HUES6 (cell line): ENCODE data around the gene SLC30A9.

Experiments
- H3K27ac ChIP-seq: 2 replicates; pipeline ENCODE4 v1.7.0; 2013; ENCODE audit warnings: low read depth, mild to moderate bottlenecking, low read length, inconsistent platforms
- H3K27me3 ChIP-seq: 2 replicates; pipeline ENCODE4 v1.6.1; 2013; ENCODE audit warnings: low read length; ENCODE audit not compliant: control insufficient read depth, insufficient read depth
- H3K36me3 ChIP-seq: 2 replicates; pipeline ENCODE4 v1.6.1; 2013; ENCODE audit warnings: low read length; ENCODE audit not compliant: control insufficient read depth, insufficient read depth
- H3K4me1 ChIP-seq: 2 replicates; pipeline ENCODE4 v1.6.1; 2013; ENCODE audit warnings: low read length; ENCODE audit not compliant: control insufficient read depth, insufficient read depth
- H3K4me3 ChIP-seq: 2 replicates; pipeline ENCODE4 v1.5.1; 2013; ENCODE audit warnings: low read depth, low read length
- H3K9ac ChIP-seq: one replicate; pipeline ENCODE4 v1.6.1; 2013; ENCODE audit warnings: mild to moderate bottlenecking, low read length
- H3K9me3 ChIP-seq: 2 replicates; pipeline ENCODE4 v1.6.1; 2013; ENCODE audit warnings: low read depth, low read length; ENCODE audit not compliant: control insufficient read depth, insufficient read depth

SLC30A9 gene

GRCh38 chr4:41976775-41977516 is 13.4 kb upstream of the SLC30A9 start:
- H3K9ac ChIP-seq = no peak overlapping the region
- no peak overlapping the region for H3K27ac ChIP-seq
- H3K4me3 ChIP-seq = no peak overlapping the region
- H3K4me1 ChIP-seq = peaks cover 10% of the 10 kb centered on the region
- peaks cover 3% of the 10 kb centered on the region for H3K9me3 ChIP-seq
- H3K36me3 ChIP-seq = no peaks in the 10 kb centered on the region
- no peaks in the 10 kb centered on the region for H3K27me3 ChIP-seq

DNA sequence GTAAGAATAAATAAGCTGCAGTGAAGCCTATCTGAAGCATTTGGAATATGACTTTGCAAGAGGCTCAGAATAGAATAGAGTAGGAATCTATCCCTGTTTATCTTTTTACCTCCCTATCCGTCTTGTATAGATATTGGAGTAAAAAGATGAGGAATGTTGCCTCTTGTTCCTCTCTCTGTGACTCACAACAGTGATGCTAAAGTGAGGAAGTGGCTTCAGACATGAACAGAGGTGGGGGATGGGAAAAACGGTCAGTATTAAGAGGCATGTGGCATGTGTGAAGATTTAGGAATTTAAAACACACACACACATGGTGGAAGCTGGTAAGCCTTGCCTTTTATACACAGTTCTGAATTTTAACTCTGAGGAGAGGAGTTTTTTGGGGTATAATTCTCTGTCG is 12.6 kb upstream of the SLC30A9 start:
- peaks cover 13% of the 10 kb centered on the region for H3K4me1 ChIP-seq
- no peak overlapping the region for H3K27ac ChIP-seq
- H3K9ac ChIP-seq = no peak overlapping the region
- no peaks in the 10 kb centered on the region for H3K36me3 ChIP-seq
- no peaks in the 10 kb centered on the region for H3K27me3 ChIP-seq
- H3K4me3 ChIP-seq = no peak overlapping the region
- H3K9me3 ChIP-seq = no peaks in the 10 kb centered on the region

- Histone ChIP-seq H3K36me3 (no peaks in the 10 kb centered on the region), H3K27ac (no peak within 1 kb of the TSS), H3K9me3 (no peaks in the 10 kb centered on the region), H3K27me3 (no peaks in the 10 kb centered on the region), H3K9ac (no peak within 1 kb of the TSS), H3K4me3 (no peak within 1 kb of the TSS), H3K4me1 (peaks cover 37% of the 10 kb centered on the region)
Measured at GRCh38 chr4:41981456-41981855, 8.9 kb upstream of the SLC30A9 start, which contains the start of gene DCAF4L1. Gene DCAF4L1 (plus strand): TSS chr4:41981756. CDS start chr4:41981793, 37 bp downstream.

DNA sequence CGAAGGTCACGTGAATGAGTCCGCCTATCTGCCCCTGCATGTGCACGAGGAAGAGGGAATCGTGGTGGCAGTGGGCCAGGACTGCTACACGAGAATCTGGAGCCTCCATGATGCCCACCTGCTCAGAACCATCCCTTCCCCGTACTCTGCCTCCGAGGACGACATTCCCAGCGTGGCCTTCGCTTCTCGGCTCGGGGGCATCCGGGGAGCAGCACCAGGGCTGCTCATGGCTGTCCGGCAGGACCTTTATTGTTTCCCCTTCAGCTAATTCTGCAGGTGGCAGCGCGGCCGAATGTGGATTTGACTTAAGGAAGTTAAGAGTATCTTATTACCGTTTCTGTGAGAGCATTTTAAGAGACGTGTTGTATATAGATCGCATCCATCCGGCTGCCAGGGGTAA is 7.6 kb upstream of the SLC30A9 start:
- Histone ChIP-seq H3K27me3 (no peaks in the 10 kb centered on the region), H3K27ac (no peak overlapping the region), H3K36me3 (no peaks in the 10 kb centered on the region), H3K4me1 (peaks cover 32% of the 10 kb centered on the region), H3K9me3 (no peaks in the 10 kb centered on the region), H3K9ac (no peak overlapping the region), H3K4me3 (no peak overlapping the region)

DNA sequence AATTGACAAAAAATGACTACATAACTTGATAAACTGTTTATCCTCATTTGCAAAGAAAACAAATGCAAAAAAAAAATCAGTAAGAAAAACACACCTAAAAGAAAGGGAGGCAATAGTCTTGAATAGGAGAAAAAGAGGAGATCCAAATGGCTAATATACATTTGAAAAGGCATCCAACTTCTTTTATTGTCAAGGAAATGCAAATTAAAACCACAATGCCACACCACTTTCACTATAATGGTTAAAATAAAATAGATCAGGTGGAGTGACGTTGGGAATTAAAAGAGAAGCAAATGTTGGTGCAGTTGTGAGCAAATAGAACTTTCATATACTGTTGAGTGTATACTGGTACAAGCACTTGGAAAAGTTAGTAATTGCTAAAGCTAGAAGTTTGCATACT is 5.2 kb upstream of the SLC30A9 start:
- peak overlapping the region; percentile 26 for H3K4me3 ChIP-seq
- H3K36me3 ChIP-seq = no peaks in the 10 kb centered on the region
- no peak overlapping the region for H3K9ac ChIP-seq
- no peaks in the 10 kb centered on the region for H3K9me3 ChIP-seq
- peaks cover 27% of the 10 kb centered on the region for H3K4me1 ChIP-seq
- no peaks in the 10 kb centered on the region for H3K27me3 ChIP-seq
- H3K27ac ChIP-seq = peak overlapping the region; percentile 25

GRCh38 chr4:41989994-41990364 is 351 bp upstream of the SLC30A9 start:
- H3K27ac ChIP-seq = no peak overlapping the region
- H3K4me3 ChIP-seq = peak overlapping the region; percentile 87
- H3K9me3 ChIP-seq = no peaks in the 10 kb centered on the region
- no peaks in the 10 kb centered on the region for H3K27me3 ChIP-seq
- peak overlapping the region; percentile 87 for H3K9ac ChIP-seq
- peaks cover 12% of the 10 kb centered on the region for H3K4me1 ChIP-seq
- no peaks in the 10 kb centered on the region for H3K36me3 ChIP-seq

- no peaks in the 10 kb centered on the region; the same call in 1 of the 2 replicates for H3K4me1 ChIP-seq
- H3K4me3 ChIP-seq = peak overlapping the region; percentile 87
- no peak overlapping the region for H3K9ac ChIP-seq
- no peaks in the 10 kb centered on the region for H3K9me3 ChIP-seq
- H3K27me3 ChIP-seq = no peaks in the 10 kb centered on the region
- no peaks in the 10 kb centered on the region for H3K36me3 ChIP-seq
- no peak overlapping the region for H3K27ac ChIP-seq
Measured at GRCh38 chr4:41991916-41992767, 1.8 kb downstream of the SLC30A9 start.

DNA sequence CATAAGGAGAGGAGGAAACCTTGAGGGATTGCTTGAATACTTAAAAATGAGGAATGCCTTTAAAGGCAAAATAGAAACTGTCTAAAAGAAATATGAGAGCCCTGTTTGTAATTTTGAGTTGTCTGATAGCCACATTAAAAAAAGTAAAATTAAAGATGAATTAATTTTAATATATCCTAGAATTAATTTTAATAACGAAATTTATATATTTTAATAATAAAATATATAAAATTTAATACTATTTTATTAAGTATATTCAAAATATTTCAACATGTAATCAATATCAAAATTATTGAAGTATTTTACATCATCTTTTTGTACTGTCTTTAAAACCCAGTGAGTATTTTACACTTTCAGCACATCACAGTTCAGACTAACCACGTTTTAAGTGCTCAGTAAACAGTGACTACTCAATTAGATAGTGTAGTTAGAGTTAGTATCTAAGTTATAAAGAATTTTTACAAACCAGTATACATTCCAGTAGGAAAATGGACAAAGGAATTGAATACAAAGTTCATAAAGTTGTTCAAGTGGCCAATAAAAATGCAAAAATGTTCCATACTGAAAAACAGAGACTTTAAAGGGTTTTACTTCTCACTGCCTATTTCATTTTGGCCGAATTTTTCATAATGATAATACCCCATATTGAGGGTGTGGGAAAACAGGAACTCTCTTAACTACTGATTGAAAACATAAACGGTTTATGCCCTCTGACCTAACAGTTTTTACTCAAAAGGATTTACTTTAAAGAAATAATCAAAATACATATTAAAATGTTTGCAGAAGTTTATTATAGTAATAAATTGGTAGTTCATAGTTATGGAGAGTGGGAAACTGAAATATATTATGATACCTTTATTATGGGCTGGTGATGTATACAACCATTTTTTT is 2.9 kb downstream of the SLC30A9 start:
- H3K27ac ChIP-seq = no peak overlapping the region
- no peaks in the 10 kb centered on the region for H3K9me3 ChIP-seq
- H3K4me1 ChIP-seq = no peaks in the 10 kb centered on the region; the same call in 1 of the 2 replicates
- H3K4me3 ChIP-seq = no peak overlapping the region
- no peaks in the 10 kb centered on the region for H3K27me3 ChIP-seq
- no peak overlapping the region for H3K9ac ChIP-seq
- no peaks in the 10 kb centered on the region for H3K36me3 ChIP-seq

DNA sequence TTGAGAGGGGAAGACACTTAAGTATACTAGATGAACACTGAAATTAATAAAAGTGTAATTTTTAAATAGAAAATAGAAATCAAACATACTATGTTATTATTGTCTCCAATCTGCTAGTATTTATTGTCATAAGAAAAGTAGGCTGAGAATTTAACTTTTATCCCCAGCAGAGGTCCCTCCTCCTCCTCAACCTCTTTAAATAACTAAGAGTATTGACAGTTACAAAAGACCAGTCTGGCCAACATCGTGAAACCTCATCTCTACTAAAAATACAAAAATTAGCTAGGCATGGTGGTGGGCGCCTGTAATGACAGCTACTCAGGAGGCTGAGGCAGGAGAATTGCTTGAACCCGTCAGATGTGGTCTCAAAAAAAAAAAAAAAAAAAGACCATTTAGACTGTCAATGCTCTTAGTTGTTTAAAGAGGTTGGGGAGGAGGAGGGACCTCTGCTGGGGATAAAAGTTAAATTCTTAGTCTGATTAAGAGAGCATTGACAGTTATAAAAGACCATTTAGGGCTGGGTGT is 4.2 kb downstream of the SLC30A9 start:
- no peak overlapping the region for H3K9ac ChIP-seq
- no peaks in the 10 kb centered on the region for H3K4me1 ChIP-seq
- no peak overlapping the region for H3K27ac ChIP-seq
- H3K9me3 ChIP-seq = no peaks in the 10 kb centered on the region
- H3K27me3 ChIP-seq = no peaks in the 10 kb centered on the region
- H3K36me3 ChIP-seq = 0 out of 2 replicates have a peak, but pooled peaks cover 2% of the 10 kb centered on the region
- H3K4me3 ChIP-seq = no peak overlapping the region

GRCh38 chr4:41998019-41998418 is 7.7 kb downstream of the SLC30A9 start:
- Histone ChIP-seq H3K9ac (no peak overlapping the region), H3K27ac (no peak overlapping the region), H3K4me3 (no peak overlapping the region), H3K4me1 (no peaks in the 10 kb centered on the region), H3K9me3 (no peaks in the 10 kb centered on the region), H3K36me3 (peaks cover 11% of the 10 kb centered on the region), H3K27me3 (no peaks in the 10 kb centered on the region)
